GM21825 (cell line): ENCODE data around the gene GNA12.

Experiments used
- ATAC-seq: cut with Tn5 transposase; IDR thresholded peaks from one replicate; pipeline ENCODE4 v1.9.1; 2021; ENCODE audit warnings: mild to moderate bottlenecking, moderate library complexity; ENCODE audit not compliant: unreplicated experiment

The GNA12 gene

GRCh38 chr7:2838873-2839578, 5.1 kb downstream of the GNA12 start:
- no peak for ATAC-seq

- ATAC-seq: no peak
These were observed 5.7 kb downstream of the GNA12 start for GRCh38 chr7:2838451-2838850.

- ATAC-seq: no peak
These were observed 6.6 kb downstream of the GNA12 start for GRCh38 chr7:2837496-2837895.

- ATAC-seq: no peak
These were observed 9.2 kb downstream of the GNA12 start for GRCh38 chr7:2834748-2835441.

GRCh38 chr7:2833083-2833910, 10.8 kb downstream of the GNA12 start:
- ATAC-seq: no peak

GRCh38 chr7:2832461-2832860, 11.6 kb downstream of the GNA12 start:
- ATAC-seq: no peak

- no peak for ATAC-seq
These were observed 13.3 kb downstream of the GNA12 start for GRCh38 chr7:2830609-2831376.

GRCh38 chr7:2829040-2829439, 15.1 kb downstream of the GNA12 start:
- ATAC-seq: no peak

GRCh38 chr7:2826771-2827170, 17.3 kb downstream of the GNA12 start:
- no peak for ATAC-seq

- ATAC-seq: no peak
These were observed 18.4 kb downstream of the GNA12 start for GRCh38 chr7:2825559-2826227.

GRCh38 chr7:2824678-2825461, 19.2 kb downstream of the GNA12 start:
- ATAC-seq: peak; percentile 56

- no peak for ATAC-seq
These were observed 20.0 kb downstream of the GNA12 start for GRCh38 chr7:2824026-2824677.

GRCh38 chr7:2823130-2823529, 21.0 kb downstream of the GNA12 start:
- no peak for ATAC-seq

GRCh38 chr7:2821842-2822507, 22.1 kb downstream of the GNA12 start:
- no peak for ATAC-seq

GRCh38 chr7:2821161-2821841, 22.8 kb downstream of the GNA12 start:
- ATAC-seq: no peak

- ATAC-seq: no peak
These were observed 23.6 kb downstream of the GNA12 start for GRCh38 chr7:2820508-2820934.

GRCh38 chr7:2819954-2820397, 24.1 kb downstream of the GNA12 start:
- no peak for ATAC-seq
